Measurements from ENCODE around the gene STX19. TPM values are rescaled to one million over a fixed set of nuclear protein-coding genes. Genes with fewer than 3 reads are reported as not detected.
"Not testable (repeated sequence)": the region's sequence is repeated elsewhere in the genome, so short reads cannot be mapped to it uniquely, and the experiment has no call there.

The STX19 gene
- total and polyA plus RNA-seq, 5 experiments from 2014 or later, result 0.40 TPM; not detected in 4

DNA sequence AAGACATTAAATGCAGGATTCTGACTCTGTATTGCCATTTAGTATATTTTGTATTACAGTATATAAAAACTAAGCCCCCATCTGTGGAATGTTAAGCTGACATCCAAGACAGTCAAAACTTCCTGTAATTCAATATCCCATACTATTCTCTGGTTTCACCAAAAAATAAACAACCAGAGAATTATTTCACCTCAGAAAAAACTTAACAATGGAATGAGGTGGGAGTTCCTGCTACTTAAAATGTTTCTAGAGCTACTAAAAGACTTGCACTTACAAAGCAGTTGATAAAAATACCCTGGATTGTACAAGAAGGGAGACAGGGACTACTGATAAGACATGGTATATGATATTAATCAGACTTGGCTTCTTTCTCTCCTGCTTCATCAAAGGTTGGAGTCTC is 40.1 kb downstream of the STX19 start:
- H3K4me3 Mint-ChIP-seq, result no peak overlapping the region
- H3K27me3 Mint-ChIP-seq, result no peaks in the 10 kb centered on the region
- ATAC-seq, result no peak
- POLR2A ChIA-PET, result no interaction called here
- H3K27ac Mint-ChIP-seq, result no peak overlapping the region
- no peaks in the 10 kb centered on the region for H3K36me3 Mint-ChIP-seq
- no peaks in the 10 kb centered on the region for H3K9me3 Mint-ChIP-seq
- peaks cover 0 to 6% (median 0%) of the 10 kb centered on the region in 4 donors for H3K4me1 Mint-ChIP-seq
- no peak for DNase-seq

DNA sequence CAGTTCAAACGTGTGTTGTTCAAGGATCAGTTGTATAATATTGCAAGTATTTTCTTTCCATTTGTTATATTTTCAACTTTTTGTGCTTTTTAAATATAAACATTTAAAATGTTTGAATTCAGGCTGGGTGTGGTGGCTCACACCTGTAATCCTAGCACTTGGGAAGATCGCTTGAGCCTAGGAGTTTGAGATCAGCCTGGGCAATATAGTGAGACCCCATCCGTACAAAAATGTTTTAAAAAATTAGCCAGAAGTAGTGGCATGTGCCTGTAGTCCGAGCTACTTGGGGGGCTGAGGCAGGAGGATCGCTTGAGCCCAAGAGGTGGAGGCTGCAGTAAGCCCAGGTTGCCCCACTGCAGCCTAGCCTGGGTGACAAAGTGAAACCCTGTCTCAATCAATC is 43.8 kb downstream of the STX19 start:
- ATAC-seq (no peak), DNase-seq (no peak)
- H3K27me3 Mint-ChIP-seq, result no peaks in the 10 kb centered on the region
- no peaks in the 10 kb centered on the region for H3K36me3 Mint-ChIP-seq
- H3K4me3 Mint-ChIP-seq, result no peak overlapping the region
- POLR2A ChIA-PET, result no interaction called here
- peak overlapping the region in 2 of 10 donors; percentile 55 to 74 for H3K27ac Mint-ChIP-seq
- no peaks in the 10 kb centered on the region for H3K9me3 Mint-ChIP-seq
- peaks cover 4 to 20% (median 10%) of the 10 kb centered on the region in 4 donors for H3K4me1 Mint-ChIP-seq

DNA sequence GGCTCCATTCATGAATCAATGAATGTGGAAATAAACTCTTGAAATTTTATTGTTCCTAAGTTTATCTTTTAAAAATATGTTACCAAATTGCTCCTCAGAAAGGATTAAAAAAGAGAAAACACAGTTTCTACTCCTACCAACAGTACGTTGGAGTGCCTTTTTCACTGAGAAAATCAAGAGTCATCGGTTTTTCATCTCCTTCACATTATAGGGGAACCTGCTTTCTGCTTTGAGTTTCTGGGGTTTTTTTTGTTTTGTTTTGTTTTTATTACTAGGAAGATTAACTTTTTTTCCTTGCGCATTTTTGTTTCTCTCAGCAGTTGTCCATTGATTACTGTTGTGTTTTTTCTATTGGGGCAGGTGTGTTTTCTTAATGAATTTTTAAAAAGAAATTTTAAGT is 45.0 kb downstream of the STX19 start:
- ATAC-seq (no peak), DNase-seq (no peak)
- Mint-ChIP-seq H3K27me3 (no peaks in the 10 kb centered on the region), H3K9me3 (no peaks in the 10 kb centered on the region), H3K4me1 (peaks cover 9 to 24% (median 14%) of the 10 kb centered on the region in 4 donors), H3K27ac (no peak overlapping the region), H3K4me3 (no peak overlapping the region), H3K36me3 (no peaks in the 10 kb centered on the region)
- POLR2A ChIA-PET, result no interaction called here

DNA sequence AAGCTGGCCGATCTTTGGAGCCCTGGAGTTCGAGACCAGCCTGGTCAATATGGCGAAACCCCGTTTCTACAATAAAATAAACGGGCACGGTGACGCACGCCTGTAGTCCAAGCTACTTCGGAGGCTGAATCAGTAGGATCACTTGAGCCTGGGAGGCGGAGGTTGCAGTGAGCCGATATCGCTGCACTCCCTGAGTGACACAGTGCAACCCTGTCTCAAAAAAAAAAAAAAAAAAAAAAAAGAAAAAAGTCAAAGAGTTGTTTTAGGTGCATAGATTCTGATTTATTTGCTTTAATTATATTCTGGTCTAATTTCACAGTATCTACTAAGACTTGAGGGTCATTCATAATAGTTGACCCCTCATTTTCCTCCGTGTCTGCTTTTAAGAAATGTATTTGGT is 46.7 kb downstream of the STX19 start:
- Mint-ChIP-seq H3K9me3 (no peaks in the 10 kb centered on the region), H3K4me3 (peak overlapping the region in 8 of 10 donors; percentile 28 to 91 (median 58)), H3K36me3 (no peaks in the 10 kb centered on the region), H3K27me3 (no peaks in the 10 kb centered on the region), H3K4me1 (peaks cover 9 to 24% (median 14%) of the 10 kb centered on the region in 4 donors), H3K27ac (peak overlapping the region in 2 of 10 donors; percentile 72 to 98)
- ATAC-seq, result no peak
- no peak for DNase-seq
- POLR2A ChIA-PET, result no interaction called here

DNA sequence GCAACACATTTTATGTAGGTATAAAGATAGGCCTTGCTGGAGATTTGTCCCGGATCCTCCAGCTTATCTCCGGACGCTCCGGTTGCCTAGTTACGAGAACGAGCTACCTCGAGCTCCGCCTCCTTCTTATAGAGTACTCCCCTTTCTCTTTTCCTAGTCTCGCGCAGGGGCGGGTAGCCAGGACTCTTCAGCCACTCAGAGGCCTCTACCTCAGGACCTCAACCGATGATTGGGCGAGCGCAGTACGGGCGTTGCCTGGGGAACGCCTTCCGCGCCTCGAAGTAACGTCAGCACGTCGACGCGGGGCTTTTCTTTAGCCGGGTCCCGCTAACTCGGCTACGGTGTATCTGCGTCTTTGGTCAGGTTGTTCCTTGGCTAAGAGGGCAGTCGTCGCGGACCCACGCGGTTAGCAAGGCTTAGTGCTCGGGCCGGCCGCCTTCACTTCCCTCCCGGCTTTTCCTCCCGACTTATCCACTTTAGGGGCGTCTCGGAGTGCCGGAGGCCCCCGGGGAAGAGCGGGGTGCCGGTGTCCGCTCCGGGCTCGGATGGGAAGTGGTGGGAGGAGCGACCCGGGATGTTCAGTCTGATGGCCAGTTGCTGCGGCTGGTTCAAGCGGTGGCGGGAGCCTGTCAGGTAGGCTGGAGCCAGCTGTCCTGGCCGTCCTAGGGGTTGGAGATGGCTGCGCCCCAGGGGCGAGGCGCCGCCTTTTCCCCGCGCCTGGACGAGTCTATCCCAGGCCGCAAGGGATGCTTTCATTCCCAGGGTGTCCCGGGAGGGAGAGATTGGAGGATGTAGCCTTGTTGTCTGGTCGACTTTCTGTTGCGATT is 48.3 kb downstream of the STX19 start, which contains the start of gene ARL13B:
TSS of gene ARL13B (plus strand) at position 306 of the 827 bp plus-strand sequence. CDS start at position 575, 269 bp downstream.
- DNase-seq (peak; percentile 83 to 98 (median 94)), ATAC-seq (peak; percentile 99 to 100)
- Mint-ChIP-seq H3K27ac (peak within 1 kb of the TSS; percentile 81 to 98 (median 92)), H3K4me3 (peak within 1 kb of the TSS; percentile 80 to 94 (median 89)), H3K9me3 (no peaks in the 10 kb centered on the region), H3K36me3 (no peaks in the 10 kb centered on the region), H3K4me1 (peaks cover 9 to 24% (median 14%) of the 10 kb centered on the region in 4 donors), H3K27me3 (peaks cover 0 to 2% (median 0%) of the 10 kb centered on the region in 5 donors)
- POLR2A ChIA-PET, result interaction anchor here (1.6 kb wide), 1 partner anchor 83 kb away, joined by 16 read pairs; the partner anchor contains the start of genes DHFR2 and NSUN3

DNA sequence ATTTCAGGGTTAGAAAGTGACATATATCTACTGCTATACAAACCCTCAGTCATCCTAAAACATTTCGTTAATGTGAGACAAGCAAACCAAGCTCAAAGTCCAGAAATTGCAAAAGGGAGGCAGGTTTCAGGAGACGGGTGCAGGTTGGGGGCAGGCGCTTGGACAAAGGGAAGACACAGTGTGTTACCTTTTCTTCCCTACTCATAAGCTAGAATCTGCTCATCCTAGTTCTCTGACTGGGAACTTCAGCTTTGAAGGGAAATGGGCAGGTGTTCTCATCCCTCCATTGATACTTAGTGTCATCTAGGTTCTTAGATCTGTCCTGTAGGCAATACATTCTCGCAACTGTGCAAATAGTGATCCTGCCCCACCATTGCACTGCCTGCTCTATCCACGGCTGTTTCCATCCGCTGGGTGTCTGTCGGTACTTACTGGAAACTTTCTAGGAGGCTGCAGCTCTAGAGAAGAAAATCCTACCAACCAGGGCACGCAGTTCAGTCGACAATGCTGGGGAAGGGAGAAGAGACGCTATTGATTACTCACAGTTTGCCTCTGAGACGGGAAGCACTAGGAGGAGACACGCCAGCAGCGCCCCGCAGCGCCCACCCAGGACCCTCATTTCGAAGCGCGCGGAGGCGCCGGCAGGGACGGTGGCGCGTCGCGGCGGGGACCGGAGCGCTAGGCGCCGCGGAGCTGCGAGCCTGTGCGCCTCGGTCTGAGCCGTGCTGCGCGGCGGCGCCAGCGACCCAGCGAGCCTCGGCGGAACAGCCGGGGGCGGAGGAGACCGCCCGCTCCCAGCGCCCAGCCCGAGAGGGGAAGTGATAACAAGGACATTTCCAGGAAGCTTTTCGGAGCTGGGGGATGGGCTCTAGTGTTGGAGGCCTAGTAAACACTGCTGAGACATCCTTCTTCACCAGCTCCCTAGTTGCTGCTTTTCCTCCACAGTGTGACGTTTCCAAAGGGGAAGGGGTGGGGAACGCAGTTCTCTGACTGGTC is 55.0 kb downstream of the STX19 start, which contains the start of gene PROS1:
TSS of gene PROS1 (minus strand) at position 766 of the 996 bp plus-strand sequence. CDS start at position 619, 147 bp downstream.
- H3K9me3 Mint-ChIP-seq, result no peaks in the 10 kb centered on the region
- H3K27me3 Mint-ChIP-seq, result peaks cover 3 to 19% (median 8%) of the 10 kb centered on the region in 5 donors
- peak; percentile 92 to 96 for ATAC-seq
- POLR2A ChIA-PET, result interaction anchor here (1.3 kb wide), 1 partner anchor 90 kb away, joined by 4 read pairs; the partner anchor contains the start of genes DHFR2 and NSUN3
- peak; percentile 8 to 56 (median 32) for DNase-seq
- peak within 1 kb of the TSS in 3 of 10 donors; percentile 39 to 82 (median 41) for H3K27ac Mint-ChIP-seq
- peak within 1 kb of the TSS; percentile 74 to 89 (median 86) for H3K4me3 Mint-ChIP-seq
- peaks cover 3 to 13% (median 11%) of the 10 kb centered on the region in 4 donors for H3K4me1 Mint-ChIP-seq
- H3K36me3 Mint-ChIP-seq, result no peaks in the 10 kb centered on the region

DNA sequence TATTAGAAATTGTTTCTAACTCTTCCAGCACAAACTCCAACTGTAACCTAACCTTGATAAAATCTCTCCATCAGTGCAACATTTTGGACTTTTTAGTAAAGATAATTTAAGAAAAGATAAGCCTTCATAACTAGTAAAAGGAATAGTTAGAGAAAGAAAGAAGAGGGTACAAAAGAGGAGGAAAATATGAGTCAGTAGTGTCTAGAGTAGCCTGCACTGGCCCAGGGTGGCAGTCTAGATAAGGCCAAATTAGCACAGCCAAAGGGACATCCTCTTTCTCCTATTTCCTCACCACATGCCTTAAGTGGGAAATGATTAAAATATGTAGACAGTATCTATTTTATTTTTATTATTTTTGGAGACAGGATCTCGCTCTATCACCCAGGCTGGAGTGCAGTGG is 58.4 kb downstream of the STX19 start:
- peaks cover 0 to 6% (median 0%) of the 10 kb centered on the region in 3 donors for H3K36me3 Mint-ChIP-seq
- POLR2A ChIA-PET, result no interaction called here
- peaks cover 3 to 33% (median 16%) of the 10 kb centered on the region in 5 donors for H3K27me3 Mint-ChIP-seq
- H3K9me3 Mint-ChIP-seq, result no peaks in the 10 kb centered on the region
- no peak overlapping the region for H3K4me3 Mint-ChIP-seq
- H3K27ac Mint-ChIP-seq, result no peak overlapping the region
- DNase-seq (no peak), ATAC-seq (no peak)
- H3K4me1 Mint-ChIP-seq, result peaks cover 3 to 13% (median 11%) of the 10 kb centered on the region in 4 donors

DNA sequence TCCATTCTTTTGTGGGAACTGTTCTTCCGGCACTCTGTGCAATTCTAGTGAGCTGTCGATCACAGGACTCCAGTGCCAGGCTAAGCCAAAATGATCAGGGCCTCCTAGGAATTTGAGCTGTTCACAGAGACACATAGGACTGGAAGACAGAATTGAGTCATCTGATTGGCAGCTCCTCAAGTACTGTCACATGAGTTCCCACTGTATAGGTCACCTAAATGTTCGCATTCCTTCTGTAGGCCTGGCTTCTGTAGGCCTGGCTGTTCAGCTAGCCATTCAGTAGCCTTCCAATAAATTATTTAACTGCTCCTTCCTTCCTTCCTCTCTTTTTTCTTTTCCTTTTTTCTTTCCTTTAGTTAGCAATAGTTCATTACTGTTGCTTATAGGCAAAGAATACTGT is 59.0 kb downstream of the STX19 start:
- peaks cover 0 to 6% (median 0%) of the 10 kb centered on the region in 3 donors for H3K36me3 Mint-ChIP-seq
- peaks cover 3 to 13% (median 11%) of the 10 kb centered on the region in 4 donors for H3K4me1 Mint-ChIP-seq
- no peak overlapping the region for H3K4me3 Mint-ChIP-seq
- no peaks in the 10 kb centered on the region for H3K9me3 Mint-ChIP-seq
- POLR2A ChIA-PET, result no interaction called here
- peaks cover 5 to 39% (median 16%) of the 10 kb centered on the region in 5 donors for H3K27me3 Mint-ChIP-seq
- ATAC-seq (no peak), DNase-seq (no peak)
- no peak overlapping the region for H3K27ac Mint-ChIP-seq

DNA sequence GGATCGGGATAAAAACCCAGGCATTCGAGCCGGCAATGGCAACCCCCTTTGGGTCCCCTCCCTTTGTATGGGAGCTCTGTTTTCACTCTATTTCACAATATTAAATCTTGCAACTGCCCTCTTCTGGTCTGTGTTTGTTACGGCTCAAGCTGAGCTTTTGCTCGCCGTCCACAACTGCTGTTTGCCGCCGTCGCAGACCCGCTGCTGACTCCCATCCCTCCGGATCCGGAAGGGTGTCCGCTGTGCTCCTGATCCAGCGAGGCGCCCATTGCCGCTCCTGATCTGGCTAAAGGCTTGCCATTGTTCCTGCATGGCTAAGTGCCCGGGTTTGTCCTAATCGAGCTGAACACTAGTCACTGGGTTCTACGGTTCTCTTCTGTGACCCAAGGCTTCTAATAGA is 63.3 kb downstream of the STX19 start:
- H3K9me3 Mint-ChIP-seq, DNase-seq, H3K27ac Mint-ChIP-seq, H3K4me3 Mint-ChIP-seq, ATAC-seq, H3K4me1 Mint-ChIP-seq, H3K36me3 Mint-ChIP-seq, POLR2A ChIA-PET: not testable (repeated sequence)
- H3K27me3 Mint-ChIP-seq, result peaks cover 3 to 38% (median 7%) of the 10 kb centered on the region in 5 donors

Other genes starting within 250 kb of the STX19 start
- gene PROS1, start 54.7 kb downstream of the STX19 start, total RNA-seq, result not detected
- gene PROS1, start 54.7 kb downstream of the STX19 start, polyA plus RNA-seq, result not detected
- 1 to 10 TPM; 8.0 to 9.6 TPM for gene ARL13B, start 48.4 kb downstream of the STX19 start, total RNA-seq
- 1 to 10 TPM; 3.4 to 7.4 (median 4.4) TPM for gene ARL13B, start 48.4 kb downstream of the STX19 start, polyA plus RNA-seq
- 10 to 100 TPM; 10.7 to 10.8 TPM for gene DHFR2, start 34.3 kb upstream of the STX19 start, total RNA-seq
- gene DHFR2, start 34.3 kb upstream of the STX19 start, polyA plus RNA-seq, result 1 to 10 TPM; 2.5 to 5.7 (median 2.7) TPM
- gene NSUN3, start 34.5 kb upstream of the STX19 start, total RNA-seq, result 10 to 100 TPM; 21.0 to 22.5 TPM
- 10 to 100 TPM in 1 of 3 donors, 1 to 10 TPM in 2; 7.8 to 10.9 (median 8.2) TPM for gene NSUN3, start 34.5 kb upstream of the STX19 start, polyA plus RNA-seq

Data from naive thymus-derived CD8-positive, alpha-beta T cell (primary cell).